ENCODE data around the gene AFF2.
"Not testable (repeated sequence)": the region's sequence is repeated elsewhere in the genome, so short reads cannot be mapped to it uniquely, and the experiment has no call there.

Gene AFF2

DNA sequence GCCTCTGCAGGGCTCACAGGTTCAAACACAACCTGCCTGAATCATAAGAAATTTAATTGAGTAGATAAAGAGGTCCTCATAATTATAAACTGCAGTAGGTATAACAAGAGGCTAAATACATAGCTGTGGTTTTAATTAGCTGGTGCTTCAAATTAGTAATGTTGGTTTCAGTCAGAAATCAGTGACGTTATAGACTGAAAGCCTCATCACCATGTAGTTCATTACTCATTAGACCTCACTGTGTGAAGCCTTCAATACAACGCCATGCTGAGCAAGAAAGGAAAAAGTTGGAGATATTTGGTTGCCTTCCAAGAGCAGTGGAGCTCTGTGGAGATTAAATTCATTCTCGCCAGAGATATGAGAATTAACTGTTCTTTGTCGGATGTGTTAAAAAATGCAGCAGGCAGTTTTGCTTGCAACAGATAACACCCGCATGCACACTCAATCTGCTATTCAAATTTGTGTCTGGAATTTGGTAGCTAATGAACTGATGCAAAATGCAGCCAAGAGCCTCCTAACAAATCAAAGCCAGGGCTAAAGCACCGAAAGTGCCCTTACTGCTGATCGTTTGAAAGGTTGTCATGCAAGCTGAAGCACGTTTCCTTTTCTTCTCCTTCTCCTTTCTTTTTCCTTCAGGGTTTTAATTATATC is 148.9 kb downstream of the AFF2 start:
- no peak for DNase-seq

DNA sequence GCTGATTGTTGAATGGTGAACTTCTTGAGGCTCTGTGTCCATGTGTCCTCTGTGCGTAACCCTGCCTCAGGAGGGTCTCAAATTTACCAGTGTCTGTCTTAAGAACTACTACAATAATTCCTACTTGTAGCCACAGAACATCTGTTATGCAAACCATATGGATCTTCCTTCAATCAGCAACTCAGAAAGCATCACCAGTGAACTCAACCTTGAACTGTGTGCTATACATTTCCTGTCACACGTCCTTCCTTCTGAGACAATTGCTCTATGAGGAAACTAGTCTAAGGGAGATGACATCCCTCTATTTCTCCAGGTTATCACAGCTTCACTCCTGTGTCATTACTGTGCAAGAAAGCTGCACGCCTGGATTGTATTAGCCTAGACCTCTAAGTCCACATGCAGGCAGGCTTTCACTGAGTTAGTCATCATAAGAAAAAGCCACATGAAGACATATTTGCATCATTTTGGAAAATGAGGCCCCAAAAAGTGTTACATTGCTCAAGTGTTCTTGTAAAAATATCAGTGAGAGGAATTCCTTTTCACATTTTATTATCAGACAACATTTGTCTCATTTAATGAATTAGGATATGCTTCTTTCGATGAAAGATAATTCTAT is 157.8 kb downstream of the AFF2 start:
- no peak for DNase-seq

DNA sequence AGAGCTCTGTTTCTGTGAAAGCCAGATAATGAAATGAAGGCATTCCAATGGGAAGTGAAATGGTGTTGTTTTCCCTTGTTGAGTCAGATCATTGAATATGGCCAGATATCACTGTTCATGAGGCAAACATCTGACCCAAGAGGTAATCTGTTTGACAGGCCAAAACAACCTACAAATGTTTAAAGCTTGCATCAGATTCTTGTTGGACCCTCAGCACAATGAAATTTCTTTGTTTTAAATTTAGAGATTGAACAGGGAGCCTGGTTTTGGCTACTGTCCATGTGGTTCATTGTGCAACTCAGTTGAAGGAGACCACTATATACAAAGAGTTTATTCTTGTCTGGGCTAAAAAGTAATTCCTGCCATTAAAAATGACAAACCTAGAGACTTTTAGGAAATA is 159.1 kb downstream of the AFF2 start:
- no peak for DNase-seq

DNA sequence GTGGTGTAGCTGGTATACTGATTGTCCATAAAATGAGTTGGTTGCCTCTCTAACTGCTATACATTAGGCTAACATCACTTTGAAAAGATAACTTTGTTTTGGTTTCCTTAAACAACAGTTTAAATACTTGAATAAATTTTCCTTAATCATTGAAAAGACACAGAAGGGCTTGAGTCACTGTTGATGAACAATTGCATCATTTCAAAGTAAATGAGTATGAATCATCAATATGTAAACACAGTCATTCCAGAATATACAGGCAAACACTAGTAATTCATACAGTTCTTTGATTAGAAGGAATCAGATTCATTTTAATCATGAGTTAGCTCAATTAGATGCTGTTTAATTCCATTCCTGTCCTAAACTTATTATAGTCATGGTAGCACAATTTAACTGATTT is 160.6 kb downstream of the AFF2 start:
- no peak for DNase-seq

DNA sequence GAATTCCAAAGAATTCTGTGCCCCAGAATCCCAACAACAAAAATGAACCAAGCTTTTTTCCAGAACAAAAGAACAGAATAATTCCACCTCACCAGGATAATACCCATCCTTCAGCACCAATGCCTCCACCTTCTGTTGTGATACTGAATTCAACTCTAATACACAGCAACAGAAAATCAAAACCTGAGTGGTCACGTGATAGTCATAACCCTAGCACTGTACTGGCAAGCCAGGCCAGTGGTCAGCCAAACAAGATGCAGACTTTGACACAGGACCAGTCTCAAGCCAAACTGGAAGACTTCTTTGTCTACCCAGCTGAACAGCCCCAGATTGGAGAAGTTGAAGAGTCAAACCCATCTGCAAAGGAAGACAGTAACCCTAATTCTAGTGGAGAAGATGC is 161.6 kb downstream of the AFF2 start:
- no peak for DNase-seq

DNA sequence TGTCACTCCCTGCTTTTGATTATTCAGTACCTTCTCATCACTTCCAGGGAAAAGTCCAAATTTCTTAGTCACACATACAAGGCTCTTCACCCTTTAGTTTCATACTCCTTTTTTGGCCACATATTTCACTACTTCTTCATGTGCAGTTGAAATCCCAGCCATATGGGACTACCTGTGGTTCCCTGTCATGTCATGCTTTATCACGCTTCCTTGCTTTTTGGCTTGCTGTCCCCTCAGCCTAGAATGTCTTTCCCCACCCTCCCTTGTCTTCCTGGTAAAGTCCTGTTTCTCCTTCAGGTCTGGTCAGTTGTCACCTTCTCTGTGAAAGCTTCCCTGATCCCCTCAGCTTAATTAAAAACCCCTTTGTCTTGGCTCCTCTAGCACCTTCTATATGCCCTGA is 163.8 kb downstream of the AFF2 start:
- DNase-seq, result no peak

DNA sequence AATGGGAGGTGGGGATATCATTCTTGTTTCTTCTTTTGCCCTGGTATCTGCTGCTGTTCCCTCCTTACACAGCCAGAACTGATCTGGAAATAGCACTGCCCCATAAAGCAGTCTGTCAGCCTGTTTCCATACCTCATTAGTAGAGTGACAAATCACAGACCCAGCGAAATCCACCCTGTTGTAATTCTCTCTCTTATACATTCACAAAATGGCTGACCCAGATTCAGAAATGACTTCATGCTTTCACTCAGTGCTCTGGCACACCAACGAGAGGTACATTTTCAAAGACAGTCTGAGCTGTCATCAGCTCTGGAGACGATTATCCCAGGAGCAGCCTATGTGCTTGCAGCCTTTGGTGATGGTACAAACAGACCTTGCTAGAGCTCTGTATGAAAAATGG is 164.6 kb downstream of the AFF2 start:
- DNase-seq, result no peak

DNA sequence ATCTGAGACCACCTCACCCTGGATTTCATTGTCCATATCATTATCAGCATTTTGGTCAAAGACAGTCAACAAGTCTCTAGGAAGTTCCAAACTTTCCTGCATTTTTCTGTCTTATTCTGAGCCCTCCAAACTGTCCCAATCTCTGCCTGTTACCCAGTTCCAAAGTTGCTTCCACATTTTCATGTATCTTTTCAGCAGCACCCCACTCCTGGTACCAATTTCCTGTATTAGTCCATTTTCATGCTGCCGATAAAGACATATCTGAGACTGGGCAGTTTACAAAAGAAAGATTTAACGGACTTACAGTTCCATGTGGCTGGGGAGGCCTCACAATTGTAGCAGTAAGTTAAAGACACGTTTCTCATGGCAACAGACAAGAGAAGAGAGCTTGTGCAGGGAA is 168.8 kb downstream of the AFF2 start:
- DNase-seq, result not testable (repeated sequence)

DNA sequence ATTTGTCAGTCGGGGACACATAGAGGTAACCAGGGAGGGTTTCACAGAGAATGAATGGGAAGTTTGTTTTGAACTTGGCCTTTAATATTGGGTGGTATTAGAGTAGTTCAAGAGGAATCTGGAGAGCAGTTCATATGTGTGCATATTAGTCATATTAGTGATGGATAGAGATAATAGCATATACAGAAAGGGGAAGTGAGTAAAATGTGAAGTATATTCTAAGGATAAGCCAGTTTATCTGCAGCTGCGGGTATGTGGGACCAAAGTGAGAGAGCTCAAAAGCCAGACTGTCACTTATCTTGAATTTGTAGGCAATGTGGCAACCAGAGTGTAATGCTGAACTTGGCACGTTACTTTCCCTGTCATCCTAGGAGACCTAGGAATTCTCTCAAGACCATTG is 169.9 kb downstream of the AFF2 start:
- no peak for DNase-seq

DNA sequence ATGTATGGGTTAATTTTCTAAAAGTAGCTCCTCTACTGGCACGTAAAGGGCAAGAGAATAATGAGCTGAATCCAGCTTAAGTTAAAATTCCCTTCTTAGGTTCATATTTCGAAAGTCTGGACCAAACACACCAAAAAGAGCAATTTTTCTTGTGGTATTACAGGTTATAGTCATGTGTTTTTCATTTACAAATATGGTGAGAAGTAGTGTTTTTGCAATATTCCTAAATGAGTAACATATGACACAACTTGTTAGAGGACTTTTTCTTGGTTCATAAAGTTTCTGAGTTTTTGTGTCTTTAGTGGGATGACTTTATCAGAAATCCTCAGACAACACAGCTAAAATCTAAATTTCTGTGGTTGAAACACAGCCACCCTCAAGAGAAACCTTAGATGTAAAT is 172.1 kb downstream of the AFF2 start:
- no peak for DNase-seq

DNA sequence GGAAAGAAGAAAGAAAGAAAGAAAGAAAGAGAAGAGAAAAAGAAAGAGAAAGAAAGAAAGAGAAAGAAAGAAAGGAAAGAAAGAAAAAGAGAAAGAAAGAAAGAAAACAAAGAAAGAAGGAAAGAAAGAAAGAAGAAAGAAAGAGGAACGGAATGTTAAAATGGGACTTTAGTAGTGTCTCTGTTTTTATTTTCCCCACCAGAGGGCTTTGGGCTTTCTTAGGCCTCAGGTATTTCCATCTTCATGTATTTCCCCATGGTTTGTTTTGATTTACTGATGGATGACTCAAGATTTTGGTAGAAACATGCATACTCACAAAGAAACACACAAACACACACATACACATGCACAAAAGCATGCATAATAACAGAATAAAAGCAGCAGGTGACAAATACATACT is 181.2 kb downstream of the AFF2 start:
- no peak for DNase-seq

DNA sequence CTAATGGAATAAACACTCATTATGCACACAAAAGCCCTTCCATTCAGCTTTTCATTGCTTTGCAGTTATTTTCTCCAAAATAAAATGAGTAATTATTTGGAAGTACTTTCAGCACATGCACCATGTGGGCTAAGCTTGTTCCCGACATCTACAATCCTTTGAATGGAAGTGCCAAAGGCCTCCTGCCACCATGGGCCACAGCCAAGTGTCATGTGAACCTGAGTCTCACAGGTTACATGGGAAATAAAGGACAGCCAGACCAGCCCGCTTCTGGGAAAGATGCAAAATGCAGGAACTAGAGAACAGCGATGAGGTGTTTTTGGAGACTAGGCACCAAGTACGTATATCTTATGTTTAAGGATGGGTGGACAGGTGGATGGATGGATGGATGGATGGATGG is 181.8 kb downstream of the AFF2 start:
- no peak for DNase-seq

DNA sequence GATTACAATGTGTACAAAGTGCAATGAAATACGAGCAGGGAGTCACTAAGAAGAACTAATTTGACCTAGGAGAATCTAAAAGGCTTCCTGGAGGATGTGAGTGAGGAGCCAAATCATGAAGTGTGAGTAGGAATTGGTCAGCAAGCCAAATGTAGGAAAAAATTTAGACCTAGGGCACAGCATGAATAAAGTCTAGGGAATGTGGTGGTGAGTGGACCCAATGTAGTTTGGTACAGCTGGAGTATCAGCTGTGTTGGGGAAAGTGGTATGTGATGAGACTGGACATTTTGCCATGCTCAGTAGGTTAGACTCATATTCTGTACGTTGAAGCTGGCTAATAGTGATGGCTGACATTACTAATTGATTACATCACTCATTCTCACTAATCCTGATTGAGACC is 191.0 kb downstream of the AFF2 start:
- DNase-seq, result no peak

DNA sequence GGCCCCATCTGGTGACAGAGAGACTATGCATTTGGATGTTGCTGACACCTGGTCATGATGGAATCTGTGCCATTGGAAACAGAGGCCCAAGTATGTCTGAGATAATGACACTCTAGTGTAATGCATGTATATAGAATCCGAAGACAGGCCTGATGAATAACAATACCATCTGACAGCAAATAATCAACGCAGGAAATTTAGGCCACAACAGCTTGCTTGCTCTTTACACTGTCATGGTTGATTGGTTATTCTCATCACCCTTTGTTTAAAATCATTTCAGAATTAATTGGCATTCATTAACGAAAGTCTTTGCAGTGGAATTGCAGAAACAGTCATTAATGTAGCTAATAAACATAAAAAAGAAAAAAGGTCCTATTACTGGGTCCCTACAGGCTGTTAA is 194.8 kb downstream of the AFF2 start:
- DNase-seq, result no peak

DNA sequence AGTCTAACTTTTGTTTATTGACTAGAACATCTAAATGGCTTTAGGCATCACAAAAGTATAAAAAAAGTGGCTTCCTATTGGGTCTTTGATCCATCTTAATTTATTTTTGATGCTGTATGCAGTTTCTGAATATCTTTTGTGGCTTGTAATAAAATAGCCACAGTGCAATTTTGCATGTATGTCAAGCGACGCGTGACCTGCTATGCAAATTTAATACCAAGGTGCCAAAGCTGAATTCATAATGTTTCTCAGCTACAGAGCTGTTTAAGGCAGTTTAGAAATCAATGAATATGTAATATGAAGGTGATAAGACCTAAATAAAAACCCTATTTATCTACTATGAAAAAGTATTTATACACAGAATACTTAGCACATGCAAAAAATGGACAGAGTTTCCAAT is 197.8 kb downstream of the AFF2 start:
- no peak for DNase-seq

DNA sequence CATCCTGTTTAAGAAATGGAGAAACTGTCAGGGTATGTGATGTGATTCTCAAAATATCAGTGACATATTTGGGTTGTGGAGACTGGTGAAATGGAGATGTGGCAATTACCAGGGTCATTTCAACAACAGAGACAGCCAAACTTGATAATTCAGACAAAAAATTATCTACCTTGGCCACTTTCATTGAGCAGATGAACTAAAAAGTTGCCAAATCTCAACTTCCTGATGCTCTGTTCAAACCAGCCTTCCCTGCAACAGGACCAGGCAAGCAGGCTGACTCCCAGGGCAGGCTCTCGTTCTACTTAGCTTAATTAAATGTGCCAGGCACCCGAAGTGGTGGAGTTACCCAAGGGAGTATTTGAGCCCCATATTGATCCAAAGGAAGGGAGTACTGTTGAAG is 199.6 kb downstream of the AFF2 start:
- DNase-seq, result no peak

DNA sequence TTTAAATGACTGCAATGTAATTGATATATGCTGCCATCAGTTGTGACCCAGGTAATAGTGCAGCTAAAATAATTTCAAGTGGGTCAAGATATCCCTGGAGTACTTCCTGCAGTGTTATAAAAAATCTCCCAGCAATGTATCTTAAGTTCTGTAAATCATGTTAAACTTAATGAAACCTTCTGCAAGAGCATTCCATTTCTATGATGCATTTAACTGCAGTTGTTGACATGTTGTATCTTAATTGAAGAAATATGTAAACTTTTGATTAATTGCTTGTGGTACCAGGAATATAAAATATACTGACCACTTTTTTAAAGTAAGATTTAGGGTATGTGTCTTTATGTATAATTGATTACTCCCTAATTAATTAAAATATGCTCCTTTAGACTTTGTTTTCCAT is 213.6 kb downstream of the AFF2 start:
- DNase-seq, result no peak

DNA sequence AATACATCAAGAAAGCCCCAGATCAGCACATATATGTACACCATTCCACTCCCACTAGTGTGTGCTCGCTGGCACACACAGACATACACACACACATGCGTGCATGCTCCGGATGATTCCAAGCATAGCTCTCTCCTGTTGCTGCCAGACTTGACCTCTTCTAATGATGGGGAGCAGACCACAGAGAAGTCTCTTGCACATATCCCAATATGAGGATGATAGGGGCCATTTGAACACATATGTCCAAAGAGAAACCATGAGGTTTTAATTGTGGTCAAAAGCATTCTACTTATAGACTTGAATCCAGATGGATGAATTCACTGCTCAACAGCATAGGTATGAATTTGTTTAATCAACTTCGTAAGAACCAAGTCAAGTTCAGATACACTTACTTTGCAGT is 214.9 kb downstream of the AFF2 start:
- DNase-seq, result no peak

DNA sequence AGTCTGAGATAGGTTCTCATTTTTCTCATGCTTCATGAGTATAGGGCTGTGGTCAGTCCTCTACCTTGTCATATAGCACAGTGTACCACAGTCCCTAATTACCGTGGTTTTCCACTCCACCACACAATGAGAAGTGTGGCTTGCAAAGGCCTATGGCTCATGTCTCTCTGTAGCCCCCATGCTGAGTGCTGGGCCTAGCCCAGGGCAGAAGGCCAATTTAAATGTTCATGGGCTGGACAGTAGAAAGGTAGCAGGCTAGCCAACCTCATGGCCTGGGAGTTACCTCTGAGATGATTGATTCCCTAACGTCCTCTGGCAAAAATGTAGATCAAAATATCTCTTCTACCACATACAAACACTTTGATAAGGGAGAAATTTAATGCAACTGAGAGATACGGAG is 222.5 kb downstream of the AFF2 start:
- DNase-seq, result no peak

DNA sequence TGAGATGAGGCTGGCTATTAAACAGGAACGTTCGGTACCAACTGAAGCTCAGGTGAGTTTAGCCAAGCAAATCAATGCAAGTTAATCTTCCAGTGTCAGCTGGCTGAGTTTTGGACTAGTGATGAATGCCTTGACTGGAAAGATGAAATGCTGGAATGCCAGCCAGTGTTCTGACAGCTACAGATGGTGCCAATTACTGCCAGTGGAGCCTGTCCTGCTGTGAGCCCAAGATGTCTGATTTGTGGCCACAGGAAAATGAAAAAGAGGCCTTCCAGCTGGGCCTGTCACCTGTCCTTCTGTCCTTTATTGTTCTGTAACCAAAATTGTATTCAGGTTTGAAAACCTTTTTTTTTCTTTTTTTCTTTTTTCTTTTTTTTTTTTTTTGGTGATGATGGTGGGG is 223.1 kb downstream of the AFF2 start:
- DNase-seq, result no peak

DNA sequence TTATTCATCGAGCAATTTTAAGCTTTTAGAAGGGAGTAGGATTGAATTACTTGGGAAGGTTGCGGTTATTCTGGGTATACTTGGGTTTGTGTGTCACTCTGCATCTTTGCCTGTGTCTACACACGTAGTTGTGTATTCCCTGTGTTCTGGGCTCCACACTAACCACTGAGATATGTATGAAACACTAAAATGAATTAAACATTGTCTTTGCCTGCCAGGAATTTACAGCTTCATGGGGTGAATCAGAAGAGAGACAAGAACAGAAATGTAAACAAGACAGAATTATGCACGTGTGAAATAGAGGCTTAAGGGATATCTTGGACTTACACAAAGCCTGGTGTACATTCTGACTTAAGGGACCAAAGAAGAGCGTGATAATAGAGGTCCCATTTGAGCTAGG is 228.5 kb downstream of the AFF2 start:
- DNase-seq, result no peak

DNA sequence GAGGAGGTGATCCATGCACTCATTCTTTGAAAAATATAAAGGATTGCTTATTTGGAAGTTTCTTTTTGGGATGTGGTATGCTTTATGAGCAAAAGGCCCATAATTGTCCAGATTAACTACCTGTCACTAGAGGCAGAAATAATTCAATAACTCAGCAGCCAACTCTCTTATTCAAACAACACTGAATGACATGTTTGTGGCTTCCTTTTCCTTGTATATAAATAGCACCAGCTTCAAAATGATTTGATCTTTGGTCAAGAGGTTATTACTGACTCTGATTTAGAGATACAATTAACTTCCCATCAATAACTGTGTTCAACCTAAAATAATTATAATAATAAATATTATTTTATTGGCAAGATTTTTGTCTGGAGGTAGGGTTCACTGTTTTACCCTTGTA is 232.3 kb downstream of the AFF2 start:
- no peak for DNase-seq

DNA sequence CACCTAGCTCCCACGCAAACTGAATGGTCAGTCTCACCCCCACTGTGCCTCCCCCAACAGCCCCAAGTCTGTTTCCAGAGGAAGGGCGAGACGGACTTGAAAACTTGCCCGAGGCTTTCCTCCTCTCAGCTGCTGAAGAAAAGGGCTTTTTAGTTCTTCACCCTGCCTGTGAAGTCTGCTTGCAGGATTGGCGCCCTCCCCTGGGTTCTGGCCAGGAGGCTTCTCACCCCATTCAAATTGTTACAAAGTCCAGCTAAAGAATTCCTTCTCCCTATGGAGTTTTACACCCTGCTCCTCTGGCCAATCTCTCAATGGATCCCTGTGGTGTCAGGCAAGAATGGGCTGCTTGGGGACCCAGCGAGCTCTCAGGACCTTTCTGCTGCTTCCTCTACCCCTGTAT is 241.0 kb downstream of the AFF2 start:
- no peak for DNase-seq

DNA sequence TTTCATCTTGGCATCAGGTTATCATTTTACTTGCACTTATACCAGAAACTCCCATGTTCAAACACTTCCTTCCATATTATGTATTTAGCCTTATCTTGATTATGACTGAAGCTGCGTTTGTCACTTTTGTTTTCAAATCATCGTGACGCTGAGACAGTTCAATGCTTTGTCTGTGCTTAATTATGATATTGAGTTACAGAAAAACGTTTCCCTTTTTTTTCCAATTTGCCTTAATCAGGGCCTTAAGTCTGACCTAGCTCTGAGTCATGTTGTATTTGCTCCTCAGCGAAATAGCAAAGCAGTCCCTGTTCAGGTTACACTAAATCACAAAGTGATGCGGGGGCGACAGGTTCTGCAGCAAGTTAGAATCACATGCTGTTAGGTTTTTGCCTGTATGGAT is 254.7 kb downstream of the AFF2 start:
- no peak for DNase-seq

DNA sequence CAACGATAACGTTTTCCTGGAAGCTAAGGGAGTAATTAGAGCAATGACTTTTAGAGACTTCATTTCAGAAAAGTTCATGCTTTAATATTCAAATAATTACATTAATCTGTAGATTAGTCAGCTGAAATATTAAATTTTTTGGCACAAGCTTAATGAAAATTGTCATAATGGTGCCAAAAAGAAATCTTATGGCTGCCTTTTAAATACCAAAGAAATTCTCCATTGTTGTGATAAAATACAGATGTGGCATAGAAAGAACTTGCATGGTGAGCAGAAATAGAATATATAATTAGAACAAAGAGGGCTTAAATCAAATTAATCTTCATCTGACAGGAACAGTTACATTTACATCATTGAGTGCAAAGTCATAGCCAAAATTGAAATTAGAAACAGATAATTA is 263.5 kb downstream of the AFF2 start:
- no peak for DNase-seq

DNA sequence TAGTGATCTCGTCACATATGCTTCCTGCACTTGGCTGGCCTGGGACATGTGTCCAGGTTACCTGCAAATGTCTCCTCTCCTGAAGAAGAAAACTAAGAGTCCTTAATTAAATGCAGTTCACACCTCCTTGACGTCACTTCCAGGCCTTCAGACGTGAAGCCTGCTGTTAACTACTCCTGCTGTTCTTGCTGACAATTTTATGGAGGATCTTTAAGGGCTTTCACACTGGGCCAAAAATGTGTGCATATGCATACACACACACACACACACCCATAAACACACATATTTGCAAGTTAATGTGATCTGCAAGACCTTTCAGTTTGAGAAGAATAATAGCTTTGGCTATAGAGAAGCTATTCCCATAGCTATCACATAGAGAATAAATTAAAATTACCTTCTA is 267.9 kb downstream of the AFF2 start:
- DNase-seq, result no peak
